GM19193 (cell line): Measurements from ENCODE around the gene PCDHGA6.
"Not testable (repeated sequence)": the region's sequence is repeated elsewhere in the genome, so short reads cannot be mapped to it uniquely, and the experiment has no call there.

Experiments used
- POLR2A ChIP-seq: IDR thresholded peaks from 4 replicates; pipeline ENCODE4 v1.6.1; 2011; ENCODE audit not compliant: insufficient read depth, insufficient read length; ENCODE audit errors: extremely low read depth

The PCDHGA6 gene

DNA sequence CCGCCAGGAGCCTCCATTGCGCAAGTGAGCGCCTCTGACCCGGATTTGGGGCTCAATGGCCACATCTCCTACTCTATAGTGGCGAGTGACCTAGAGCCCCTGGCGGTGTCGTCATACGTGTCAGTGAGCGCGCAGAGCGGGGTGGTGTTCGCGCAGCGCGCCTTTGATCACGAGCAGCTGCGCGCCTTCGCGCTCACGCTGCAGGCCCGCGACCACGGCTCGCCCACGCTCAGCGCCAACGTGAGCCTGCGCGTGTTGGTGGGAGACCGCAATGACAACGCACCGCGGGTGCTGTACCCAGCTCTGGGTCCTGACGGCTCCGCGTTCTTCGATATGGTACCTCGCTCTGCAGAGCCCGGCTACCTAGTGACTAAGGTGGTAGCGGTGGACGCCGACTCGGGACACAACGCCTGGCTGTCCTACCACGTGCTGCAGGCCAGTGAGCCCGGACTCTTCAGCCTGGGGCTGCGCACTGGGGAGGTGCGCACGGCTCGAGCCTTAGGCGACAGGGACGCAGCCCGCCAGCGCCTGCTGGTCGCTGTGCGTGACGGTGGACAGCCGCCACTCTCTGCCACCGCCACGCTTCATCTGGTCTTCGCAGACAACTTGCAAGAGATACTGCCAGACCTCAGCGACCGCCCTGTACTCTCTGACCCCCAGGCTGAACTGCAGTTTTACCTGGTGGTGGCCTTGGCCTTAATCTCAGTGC is 36.1 kb downstream of the PCDHGA6 start:
- no peak for TF ChIP-seq POLR2A

DNA sequence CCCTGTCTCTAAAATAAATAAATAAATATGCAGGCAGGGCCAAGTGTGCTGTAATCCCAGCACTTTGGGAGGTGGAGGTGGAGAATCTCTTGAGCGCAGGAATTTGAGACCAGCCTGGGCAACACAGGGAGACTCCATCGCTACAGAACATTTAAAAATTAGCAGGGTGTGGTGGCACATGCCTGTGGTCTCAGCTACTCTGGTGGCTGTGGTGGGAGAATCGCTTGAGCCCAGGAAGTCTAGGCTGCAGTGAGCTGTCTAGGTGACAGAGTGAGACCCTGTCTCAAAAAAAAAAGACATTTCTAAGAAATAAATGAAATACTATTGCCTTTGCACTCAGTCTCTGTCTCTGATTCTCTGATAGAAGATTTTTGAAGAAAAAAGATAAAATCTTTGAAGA is 37.9 kb downstream of the PCDHGA6 start:
- TF ChIP-seq POLR2A, result no peak

DNA sequence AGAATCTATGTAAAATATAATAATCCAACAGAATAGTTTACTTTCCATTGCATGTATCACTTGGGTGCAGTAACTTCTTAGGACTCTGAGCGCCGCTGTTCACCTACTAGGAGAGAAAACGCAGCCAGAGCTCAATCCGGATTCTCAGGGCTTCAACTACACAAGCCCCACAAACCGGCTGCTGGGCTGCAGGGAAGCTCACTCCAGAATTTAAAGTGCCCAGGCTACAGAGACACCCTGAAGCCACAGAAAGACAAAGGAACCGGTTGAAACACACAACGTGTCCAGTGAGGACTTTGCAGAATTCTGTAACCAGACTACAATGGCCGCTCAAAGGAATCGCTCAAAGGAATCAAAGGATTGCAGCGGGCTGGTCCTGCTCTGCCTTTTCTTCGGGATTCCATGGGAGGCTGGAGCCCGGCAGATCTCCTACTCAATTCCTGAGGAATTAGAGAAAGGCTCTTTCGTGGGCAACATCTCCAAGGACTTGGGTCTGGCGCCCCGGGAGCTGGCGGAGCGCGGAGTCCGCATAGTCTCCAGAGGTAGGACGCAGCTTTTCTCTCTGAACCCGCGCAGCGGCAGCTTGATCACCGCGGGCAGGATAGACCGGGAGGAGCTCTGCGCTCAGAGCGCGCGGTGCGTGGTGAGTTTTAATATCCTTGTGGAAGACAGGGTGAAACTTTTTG is 39.3 kb downstream of the PCDHGA6 start, which contains the start of gene PCDHGA10:
Gene PCDHGA10 (plus strand): TSS at position 134 of the 686 bp plus-strand sequence. CDS start 189 bp downstream, at position 323.
- no peak for TF ChIP-seq POLR2A

DNA sequence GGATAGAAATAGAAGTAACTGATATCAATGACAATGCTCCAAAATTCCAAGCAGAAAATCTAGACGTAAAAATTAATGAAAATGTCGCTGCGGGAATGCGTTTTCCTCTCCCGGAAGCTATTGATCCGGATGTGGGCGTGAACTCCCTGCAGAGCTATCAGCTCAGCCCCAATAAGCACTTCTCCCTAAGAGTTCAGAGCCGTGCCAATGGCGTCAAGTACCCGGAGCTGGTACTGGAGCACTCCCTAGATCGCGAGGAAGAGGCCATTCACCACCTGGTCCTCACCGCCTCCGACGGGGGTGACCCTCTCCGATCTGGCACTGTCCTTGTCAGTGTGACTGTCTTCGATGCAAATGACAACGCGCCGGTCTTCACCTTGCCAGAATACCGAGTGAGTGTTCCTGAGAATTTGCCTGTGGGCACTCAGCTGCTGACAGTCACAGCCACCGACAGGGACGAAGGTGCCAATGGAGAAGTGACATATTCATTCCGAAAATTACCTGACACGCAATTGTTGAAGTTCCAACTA is 39.9 kb downstream of the PCDHGA6 start:
- no peak for TF ChIP-seq POLR2A

DNA sequence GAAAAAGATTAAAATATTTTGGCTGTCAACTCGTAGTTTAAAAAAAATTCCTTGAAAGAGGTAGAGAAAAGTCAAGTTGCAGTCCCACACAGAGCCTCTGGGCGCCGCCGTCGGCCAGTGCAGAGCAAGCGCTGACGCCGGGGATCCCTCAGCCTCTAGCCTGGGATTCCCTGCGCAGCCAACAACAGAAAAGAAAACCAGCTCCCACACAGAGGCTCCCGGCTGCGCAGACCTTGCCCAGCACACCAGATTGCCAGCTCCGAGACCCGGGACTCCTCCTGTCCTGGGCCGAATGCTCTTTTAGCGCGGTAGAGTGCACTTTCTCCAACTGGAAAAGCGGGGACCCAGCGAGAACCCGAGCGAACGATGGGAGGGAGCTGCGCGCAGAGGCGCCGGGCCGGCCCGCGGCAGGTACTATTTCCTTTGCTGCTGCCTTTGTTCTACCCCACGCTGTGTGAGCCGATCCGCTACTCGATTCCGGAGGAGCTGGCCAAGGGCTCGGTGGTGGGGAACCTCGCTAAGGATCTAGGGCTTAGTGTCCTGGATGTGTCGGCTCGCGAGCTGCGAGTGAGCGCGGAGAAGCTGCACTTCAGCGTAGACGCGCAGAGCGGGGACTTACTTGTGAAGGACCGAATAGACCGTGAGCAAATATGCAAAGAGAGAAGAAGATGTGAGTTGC is 43.9 kb downstream of the PCDHGA6 start, which contains the start of gene PCDHGB7:
Gene PCDHGB7 (plus strand): TSS at position 184 of the 679 bp plus-strand sequence. CDS start 183 bp downstream, at position 367.
- not testable (repeated sequence) for TF ChIP-seq POLR2A

DNA sequence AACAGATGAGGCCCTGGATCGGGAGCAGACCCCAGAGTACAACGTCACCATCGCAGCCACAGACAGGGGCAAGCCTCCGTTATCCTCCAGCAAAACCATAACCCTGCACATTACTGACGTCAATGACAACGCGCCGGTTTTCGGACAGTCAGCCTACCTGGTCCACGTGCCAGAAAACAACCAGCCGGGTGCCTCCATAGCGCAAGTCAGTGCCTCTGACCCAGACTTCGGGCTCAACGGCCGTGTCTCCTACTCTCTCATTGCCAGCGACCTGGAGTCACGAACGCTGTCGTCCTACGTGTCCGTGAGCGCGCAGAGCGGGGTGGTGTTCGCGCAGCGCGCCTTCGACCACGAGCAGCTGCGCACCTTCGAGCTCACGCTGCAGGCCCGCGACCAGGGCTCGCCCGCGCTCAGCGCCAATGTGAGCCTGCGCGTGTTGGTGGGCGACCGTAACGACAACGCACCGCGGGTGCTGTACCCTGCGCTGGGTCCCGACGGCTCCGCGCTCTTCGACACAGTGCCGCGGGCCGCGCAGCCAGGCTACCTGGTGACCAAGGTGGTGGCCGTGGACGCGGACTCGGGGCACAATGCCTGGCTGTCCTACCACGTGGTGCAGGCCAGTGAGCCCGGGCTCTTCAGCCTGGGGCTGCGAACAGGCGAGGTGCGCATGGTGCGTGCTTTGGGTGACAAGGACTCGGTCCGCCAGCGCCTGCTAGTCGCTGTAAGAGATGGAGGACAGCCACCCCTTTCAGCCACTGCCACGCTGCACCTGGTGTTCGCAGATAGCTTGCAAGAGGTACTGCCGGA is 45.6 kb downstream of the PCDHGA6 start:
- TF ChIP-seq POLR2A, result no peak

DNA sequence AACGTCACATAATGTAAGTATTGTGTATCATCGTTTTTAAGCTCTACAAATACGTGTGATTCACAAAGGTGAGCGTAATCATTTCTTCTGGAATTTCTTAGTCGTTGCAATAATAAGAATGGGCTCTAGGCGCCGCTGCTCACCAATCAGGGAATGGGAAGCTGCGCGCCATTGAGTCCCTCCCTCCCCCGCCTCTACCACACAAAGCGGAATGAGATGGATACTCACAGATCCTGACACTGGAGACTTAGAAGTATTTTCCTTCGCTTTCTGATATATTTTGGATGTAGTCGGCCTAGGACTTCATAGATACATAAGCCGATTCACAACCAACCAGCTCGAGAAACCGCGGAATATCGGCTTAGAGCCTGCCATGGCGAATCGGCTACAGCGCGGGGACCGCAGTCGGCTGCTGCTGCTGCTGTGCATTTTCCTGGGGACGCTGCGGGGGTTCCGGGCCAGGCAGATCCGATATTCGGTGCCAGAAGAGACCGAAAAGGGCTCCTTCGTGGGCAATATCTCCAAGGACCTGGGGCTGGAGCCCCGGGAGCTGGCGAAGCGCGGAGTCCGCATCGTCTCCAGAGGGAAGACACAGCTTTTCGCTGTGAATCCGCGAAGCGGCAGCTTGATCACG is 47.3 kb downstream of the PCDHGA6 start, which contains the start of gene PCDHGA11:
Gene PCDHGA11 (plus strand): TSS at position 197 of the 634 bp plus-strand sequence. CDS start 177 bp downstream, at position 374.
- no peak for TF ChIP-seq POLR2A

DNA sequence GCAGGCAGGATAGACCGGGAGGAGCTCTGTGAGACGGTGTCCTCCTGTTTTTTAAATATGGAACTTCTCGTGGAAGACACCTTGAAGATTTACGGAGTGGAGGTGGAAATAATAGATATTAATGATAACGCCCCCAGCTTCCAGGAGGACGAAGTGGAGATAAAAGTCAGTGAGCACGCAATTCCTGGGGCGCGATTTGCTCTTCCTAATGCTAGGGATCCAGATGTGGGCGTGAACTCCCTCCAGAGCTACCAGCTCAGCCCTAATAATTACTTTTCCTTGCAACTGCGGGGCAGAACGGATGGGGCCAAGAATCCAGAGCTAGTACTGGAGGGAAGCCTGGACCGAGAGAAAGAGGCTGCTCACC is 47.8 kb downstream of the PCDHGA6 start:
- no peak for TF ChIP-seq POLR2A

DNA sequence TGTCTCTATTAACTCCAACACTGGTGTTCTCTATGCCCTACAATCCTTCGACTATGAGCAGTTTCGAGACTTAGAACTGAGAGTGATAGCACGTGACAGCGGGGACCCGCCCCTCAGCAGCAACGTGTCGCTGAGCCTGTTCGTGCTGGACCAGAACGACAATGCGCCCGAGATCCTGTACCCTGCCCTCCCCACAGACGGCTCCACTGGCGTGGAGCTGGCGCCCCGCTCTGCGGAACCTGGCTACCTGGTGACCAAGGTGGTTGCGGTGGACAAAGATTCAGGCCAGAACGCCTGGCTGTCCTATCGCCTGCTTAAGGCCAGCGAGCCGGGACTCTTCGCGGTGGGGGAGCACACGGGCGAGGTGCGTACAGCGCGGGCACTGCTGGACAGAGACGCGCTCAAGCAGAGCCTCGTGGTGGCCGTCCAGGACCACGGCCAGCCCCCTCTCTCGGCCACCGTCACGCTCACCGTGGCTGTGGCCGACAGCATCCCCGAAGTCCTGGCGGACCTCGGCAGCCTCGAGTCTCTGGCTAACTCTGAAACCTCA is 49.1 kb downstream of the PCDHGA6 start:
- no peak for TF ChIP-seq POLR2A

DNA sequence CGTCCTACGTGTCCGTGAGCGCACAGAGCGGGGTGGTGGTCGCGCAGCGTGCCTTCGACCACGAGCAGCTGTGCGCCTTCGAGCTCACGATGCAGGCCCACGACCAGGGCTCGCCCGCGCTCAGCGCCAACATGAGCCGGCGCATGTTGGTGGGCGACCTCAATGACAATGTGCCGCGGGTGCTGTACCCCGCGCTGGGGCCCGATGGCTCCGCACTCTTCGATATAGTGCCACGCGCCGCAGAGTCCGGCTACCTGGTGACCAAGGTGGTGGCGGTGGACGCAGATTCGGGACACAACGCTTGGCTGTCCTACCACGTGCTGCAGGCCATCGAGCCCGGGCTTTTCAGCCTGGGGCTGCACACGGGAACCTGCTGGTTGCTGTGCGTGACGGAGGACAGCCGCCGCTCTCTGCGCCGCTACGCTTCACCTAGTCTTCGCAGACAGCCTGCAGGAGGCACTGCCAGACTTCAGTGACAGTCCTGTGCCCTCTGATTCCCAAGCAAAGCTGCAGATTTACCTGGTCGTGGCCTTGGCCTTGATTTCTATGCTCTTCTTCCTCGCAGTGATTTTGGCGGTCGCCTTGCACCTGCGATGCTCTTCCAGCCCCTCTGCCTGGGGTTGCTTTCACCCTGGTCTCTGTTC is 54.2 kb downstream of the PCDHGA6 start:
- TF ChIP-seq POLR2A, result no peak
